HG03432 (cell line): ENCODE data around the gene PRSS50.
"Not testable (repeated sequence)": the region's sequence is repeated elsewhere in the genome, so short reads cannot be mapped to it uniquely, and the experiment has no call there.

Experiments
- ATAC-seq: cut with Tn5 transposase; IDR thresholded peaks from one replicate; pipeline ENCODE4 v1.9.1; 2021; ENCODE audit warnings: mild to moderate bottlenecking, moderate library complexity; ENCODE audit not compliant: unreplicated experiment

Gene PRSS50

DNA sequence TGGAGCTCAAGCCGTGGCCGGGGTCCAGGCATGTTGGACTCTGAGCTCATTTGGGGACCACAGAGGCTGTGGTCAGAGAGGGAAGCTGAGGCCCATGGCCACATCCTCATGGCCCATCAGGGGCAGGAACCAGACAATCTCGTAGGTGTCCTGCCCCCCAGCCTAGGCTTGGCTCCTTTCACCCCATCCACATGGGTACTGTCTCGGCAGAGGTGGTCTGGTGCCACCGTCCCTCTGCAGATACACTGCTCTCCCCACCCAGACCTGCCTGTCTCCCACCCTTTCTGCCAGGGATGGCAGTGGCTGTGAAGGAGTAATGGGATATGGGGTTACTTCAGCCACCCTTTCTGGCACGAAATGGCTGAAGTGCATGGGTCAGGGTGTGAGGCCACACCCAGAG lies 7.9 kb downstream of the PRSS50 start:
- ATAC-seq: no peak

DNA sequence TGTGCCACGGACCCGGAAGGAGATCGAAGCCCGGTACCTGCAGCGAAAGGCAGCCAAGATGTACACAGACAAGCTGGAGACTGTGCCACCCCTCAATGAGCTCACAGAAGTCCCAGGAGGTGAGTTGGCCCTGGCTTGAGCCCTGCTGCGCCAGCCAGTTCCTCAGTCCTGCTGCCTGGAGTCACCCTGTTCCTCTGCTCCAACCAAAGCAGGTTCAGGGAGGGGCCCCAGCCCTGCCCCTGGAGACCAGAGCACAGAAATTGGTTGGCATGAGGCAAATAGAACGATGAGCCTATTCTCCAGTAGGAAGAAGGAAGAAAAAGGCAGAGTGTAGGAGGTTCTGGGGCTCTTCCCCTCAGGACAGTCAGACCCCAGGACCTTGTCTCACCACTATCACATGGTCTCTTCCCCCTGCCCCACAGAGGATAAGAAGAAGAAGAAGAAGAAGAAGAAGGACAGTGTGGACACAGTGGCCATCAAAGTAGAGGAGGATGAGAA lies 8.5 kb downstream of the PRSS50 start:
- ATAC-seq: no peak

DNA sequence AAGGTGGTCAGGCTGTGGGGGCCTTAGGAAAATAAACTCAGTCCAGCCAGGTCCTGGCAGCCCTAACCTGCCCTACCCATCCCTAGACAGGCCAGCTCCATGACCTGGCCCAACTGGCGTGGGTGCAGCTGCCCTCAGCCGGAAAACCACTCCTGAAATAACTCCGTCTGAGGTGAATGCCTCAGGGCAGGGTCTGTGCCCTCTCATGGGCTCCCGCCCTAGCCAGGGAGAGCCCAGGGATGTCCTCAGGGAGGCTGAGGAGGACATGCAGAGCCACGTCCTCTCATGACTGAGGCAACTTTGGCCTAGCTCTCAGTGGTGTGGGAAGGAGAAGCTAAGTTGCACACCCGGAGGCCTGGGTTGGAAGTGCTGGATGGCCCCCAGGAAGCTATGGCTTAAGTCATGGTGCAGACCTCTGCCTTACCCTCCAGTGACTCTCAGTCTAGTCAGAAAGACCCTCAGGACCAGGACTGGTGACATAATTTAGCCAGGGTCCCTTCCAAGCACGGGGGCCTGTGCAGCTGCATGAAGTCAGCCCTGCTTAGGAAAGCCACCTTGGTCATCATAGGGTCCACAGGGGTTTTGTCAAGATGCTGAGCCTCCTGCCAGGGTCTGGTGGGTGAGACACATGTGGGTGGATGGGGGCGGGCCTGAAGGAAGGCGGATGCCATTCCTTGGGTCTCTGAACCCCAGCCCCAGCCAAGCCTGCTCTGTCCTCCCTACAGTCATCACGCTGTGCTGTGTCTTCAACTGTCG lies 9.1 kb downstream of the PRSS50 start:
- no peak for ATAC-seq

DNA sequence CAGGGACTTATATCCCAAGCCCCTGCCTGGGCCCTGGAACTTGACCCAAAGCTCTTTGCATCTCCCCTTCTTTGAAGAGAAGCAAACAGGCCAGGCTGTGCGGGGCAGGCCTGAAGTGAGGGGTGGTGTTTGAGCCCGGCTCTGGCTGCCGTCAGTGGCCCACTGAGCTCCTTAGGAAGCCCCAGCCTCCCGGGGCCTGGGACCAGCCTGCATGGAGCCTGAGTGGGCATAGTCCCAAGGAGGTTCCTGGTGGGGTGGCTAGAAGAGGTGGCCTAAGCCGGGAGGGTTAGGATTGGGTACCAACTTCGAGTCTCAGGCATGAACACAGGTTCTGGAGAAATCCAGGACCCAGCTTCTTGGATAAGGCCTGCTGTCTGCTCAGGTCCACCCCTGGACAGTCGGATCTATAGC lies 10.1 kb downstream of the PRSS50 start:
- ATAC-seq: no peak

DNA sequence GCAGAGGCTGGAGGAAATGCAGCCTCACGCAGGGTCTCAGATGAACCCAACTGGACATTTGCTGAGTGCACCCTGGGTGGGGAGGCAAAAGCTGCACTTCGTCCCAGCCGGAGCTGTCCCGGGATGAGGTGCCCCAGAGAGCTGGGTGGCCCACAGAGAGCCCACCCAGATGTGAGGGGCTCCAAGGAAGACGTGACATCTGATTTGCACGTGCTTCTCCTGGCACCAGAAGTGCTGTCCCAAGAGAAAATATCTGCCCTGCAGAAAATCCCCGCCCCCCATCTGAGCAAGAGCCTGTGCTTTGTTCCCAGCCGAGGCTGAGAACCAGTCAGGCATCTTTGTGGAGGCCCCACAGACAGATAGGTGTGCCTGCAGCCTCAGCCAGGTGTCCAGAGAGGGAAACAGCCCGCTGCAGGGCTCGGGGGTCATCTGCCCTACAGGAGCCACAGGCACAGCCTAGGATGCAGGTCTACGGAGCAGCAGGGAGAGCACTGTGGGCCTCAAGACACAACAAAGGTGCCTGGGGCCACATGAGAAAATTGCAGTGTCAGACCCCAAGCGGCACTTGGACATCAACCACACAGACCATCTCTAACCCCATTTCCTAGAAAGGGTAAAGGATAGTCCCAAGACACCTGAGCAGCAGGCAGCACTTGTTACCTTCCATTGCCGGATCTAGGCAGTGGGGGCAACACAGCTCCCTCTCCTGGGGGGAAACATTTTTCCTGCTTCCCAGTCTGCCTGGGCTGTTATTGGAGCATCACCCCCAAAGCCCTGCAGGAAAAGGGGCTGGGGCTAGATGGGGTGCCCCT lies 10.7 kb downstream of the PRSS50 start:
- no peak for ATAC-seq

DNA sequence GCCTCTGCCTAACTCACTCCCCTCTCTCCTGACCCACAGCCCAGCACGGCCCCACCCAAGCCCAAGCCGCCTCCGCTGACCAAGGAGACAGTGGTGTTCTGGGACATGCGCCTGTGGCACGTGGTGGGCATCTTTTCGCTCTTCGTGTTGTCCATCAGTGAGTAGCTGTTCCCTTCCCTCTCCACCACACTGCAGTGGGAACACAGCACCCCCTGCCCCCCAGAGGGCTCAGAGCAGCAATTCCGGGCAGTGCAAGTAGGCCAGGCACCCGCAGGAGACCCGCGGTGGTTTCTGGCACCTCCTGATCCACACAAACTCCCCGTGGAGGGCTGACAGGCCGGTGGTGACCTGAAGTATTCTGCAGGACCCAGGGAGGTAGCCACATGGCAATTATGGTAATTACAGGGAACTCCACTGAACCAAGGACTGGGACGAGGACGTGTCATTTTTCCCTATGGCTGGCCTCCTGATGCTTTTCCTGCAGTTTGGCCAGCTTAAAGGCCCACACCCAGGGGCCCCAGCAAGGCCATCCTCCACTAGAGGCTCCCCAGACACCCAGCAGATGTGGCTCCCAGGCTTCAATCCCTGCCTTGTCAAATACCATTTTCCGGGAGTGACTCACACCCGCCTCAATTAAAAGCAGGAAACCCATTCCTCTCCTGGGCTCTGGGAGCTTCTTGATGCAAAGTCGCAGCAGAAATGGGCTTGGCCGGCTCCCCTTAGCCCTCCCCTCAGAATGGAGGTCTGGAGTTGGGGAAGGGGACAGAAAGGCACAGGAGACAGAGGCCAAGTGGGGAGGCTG lies 11.7 kb downstream of the PRSS50 start:
- no peak for ATAC-seq

DNA sequence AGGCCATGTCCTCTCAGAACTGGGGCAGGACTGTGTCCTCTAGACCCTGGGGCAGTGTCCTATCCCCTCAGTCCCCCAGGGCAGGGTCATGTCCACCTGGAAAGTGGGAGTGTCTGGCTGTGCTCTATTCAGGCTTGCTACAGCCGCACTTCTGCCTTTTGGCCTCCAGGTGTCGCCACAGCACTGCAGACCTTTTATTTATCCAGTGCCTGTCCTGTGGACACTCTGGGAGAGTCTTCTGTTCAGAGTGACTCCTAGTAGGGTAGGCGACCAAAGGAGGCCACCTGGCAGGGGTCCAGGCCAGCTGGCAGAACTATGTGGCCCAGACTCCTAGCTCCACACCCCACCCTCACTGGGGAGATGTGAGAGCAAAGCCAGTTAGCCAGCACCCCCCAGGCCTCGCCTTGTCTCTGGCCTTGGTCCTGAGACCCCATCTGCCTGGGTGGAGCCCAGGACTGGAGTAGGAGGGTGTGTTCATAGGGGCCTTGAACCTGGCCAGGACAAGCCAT lies 12.6 kb downstream of the PRSS50 start:
- peak; percentile 65 for ATAC-seq

DNA sequence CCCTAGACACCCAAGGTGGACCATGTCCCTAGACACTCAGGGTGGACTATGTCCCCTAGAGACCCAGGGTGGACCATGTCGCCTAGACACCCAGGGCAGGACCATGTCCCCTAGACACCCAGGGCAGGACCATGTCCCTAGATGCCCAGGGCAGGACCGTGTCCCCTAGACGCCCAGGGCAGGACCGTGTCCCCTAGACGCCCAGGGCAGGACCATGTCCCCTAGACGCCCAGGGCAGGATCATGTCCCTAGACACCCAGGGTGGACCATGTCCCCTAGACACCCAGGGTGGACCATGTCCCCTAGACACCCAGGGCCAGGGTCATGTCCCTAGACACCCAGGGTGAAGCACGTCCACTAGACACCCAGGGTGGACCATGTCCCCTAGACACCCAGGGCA lies 13.3 kb downstream of the PRSS50 start:
- ATAC-seq: not testable (repeated sequence)

DNA sequence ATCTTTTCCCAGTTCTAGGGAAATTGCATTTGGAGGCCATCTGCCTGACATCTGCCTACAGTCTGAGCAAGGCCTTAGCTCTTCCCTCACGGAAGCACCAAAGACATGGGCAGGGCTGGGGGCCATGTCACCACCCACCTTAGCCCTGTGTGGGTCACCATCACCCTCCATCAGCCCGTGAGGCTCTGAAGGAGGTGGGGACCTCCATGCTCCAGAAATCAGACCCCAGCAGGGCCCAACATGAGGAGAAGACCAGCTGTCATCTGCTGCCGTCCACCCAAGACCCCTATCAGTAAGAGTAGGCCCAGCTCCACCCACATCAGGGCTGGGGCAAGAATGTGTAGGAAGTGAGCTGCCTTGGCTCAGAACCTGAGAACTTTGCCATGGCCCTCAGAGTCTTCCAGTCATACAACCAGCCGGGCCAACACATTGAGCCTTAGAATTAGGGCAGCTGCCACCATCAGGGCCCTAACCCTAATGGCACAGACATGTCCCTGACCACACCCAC lies 14.6 kb downstream of the PRSS50 start:
- ATAC-seq: no peak

DNA sequence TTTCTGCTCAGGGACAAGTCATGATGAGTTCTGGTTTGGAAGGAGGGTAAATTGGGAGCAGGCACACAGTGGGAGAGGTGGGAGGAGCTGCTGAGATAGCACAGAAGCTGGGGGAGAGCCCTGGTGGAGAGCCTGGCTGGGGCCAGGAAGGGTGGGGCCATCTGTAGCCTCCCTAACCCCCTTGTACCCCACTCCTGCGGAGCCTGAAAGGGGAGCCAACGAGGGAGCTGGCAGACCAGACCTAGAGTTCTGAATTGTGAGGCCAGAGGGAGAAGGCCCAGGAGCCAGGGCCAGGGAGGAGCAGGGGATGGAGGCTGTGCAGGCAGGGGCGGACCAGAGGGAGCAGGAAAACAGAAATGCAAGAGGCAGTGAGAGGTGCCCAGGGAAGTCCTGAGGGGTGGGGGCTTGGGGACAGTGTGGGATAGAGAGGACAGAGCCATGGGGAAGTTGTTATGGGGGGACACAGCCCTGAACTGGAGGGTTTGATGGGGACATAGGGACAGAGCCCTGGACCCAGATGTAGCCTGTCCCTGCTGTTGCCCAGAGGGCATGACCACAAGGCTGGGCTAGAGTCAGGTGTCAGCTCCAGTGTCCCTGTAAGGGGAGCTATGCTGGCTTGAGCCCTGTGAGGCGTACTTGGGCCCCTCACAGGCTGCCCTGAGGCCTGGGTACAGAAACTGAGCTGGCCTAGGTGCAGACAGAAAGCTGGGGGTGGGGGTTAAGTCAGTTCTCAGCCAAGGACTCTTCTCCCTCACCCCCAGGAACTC lies 15.2 kb downstream of the PRSS50 start:
- ATAC-seq: no peak

DNA sequence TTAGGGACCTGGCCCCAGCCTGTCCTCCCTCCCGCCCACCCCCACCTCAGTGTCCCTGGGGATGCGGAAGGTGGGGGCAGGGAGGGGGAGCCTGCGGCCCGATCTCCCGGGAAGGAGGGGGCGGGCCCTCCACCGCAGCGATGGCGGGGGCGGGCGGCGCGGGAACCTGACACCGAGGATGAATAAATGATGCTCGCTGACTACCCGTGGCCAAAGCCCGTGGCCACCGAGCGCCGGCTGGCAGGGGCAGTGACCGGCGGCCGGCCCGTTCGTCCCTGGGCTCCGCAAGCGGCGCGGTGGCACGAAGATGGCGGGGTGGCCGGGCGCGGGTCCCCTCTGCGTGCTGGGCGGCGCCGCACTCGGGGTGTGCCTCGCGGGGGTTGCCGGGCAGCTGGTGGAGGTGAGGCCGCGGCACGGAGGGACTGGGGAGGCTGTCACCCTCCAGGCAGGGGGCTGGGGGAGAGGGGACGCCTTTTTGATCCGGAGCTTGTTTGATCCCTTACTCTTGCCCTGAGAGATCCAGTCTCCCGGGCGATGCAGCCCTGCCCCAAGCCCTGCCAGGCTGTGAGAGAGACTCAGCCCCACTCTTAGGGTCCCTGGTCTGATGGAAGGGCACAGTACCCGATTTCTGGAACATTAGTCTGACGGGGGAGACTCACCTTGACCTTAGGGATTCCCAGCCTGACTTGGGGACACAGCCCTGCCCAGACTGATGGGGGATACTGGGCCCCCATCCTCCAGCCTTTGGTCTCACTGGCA lies 16.3 kb downstream of the PRSS50 start, which contains the start of gene TMIE:
TSS of gene TMIE (plus strand) at position 212 of the 759 bp plus-strand sequence. CDS start at position 308, 96 bp downstream.
- ATAC-seq: no peak

DNA sequence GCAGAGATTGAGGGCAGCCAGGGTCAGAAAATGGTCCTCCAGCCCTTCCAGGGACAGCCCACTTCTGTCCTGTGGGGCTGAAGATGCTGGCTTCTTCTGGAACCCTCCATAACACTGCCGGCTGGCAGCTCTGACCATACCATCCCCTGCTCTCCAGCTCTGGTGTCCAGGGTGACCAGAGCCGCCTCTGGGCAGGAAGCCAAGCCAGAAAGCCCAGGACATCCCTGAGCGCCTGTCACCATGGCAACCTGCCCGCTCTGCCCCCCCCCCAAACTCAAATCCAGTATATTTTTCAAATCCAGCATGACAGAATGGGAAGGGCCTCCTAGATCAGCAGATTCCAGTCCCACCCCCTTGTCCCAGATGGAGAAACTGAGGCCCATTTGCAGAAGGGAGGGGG lies 16.9 kb downstream of the PRSS50 start:
- no peak for ATAC-seq

DNA sequence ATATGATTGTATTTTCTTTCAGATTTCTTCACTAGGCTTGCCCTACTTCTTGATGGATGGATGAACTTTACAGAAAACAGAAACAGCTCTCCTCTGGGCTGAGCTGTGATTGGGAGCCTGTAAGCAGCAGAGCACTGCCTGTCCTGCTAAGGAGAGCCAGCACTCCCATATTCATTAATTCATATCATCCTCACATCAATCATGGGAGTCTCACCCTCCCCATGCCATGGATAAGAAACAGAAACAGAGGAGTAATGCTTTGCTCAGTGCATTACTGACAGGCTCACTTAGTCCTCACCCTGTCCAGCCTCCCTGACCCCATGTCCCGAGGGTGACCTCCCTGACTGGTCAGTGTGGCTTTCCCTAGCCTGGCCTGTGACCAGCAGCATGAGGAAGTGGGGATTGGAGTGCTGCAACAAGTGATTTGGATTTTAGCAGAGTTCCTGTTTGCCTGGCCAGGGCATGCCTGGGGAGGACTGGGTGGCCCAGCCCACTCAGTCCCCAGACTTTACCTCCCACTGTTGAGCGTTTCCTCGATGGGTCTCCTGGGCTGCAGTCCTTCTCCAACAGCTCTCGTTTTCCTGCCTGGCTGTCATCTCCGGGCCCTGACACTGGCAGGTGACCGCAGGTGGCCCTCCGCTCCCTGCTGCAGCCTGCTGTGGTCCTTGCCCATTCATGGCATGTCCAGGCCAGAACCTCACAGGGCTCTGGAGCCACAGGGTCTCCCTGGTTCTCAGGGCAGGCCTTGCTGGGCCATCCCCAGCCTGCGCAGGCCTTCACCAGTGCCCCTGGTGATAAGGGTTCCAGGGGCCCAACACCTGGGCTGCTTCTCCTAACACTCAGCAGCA lies 17.8 kb downstream of the PRSS50 start:
- ATAC-seq: no peak

DNA sequence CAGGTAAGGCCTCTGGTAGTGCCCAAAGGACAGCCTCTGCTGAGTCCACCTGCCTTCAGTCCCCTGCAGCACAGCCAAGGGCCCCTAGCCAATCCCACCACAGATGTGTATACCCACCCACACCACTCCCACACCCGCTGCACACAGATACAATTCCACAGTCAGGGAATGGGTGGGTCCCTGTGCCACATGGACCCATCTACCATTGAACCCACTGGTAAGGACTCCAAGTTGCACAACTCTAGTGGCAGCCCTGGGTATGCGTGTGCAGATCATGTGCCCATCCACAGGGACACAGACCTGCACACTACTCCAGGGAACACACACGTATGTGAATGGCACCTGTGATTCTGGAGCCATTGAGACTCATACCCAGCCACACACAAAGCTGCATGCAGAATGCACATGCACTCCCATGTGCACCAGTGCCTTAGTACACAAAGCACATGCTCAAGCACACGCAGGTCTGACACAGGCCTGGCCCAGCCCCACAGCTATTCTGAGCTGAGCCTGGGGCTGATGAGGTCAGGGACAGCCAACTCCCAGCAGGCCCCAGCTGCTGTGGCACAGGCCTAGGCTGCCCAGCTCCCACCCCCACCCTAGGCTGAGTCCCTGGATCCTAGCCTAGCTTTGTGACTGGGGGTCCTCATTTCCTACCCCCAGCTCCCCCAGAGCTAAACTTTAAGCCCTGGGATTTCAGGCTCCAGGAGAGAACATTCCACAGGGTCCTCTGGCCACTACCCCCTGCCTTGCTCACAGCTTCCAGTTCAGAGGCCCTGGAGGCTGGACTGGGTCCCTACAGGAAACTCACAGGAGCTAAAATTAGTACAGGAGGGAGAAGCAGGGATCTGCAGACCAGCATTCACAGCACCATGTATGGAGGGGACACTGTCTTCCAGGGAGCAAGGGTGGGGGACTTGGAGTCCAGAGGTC lies 21.4 kb downstream of the PRSS50 start:
- no peak for ATAC-seq

DNA sequence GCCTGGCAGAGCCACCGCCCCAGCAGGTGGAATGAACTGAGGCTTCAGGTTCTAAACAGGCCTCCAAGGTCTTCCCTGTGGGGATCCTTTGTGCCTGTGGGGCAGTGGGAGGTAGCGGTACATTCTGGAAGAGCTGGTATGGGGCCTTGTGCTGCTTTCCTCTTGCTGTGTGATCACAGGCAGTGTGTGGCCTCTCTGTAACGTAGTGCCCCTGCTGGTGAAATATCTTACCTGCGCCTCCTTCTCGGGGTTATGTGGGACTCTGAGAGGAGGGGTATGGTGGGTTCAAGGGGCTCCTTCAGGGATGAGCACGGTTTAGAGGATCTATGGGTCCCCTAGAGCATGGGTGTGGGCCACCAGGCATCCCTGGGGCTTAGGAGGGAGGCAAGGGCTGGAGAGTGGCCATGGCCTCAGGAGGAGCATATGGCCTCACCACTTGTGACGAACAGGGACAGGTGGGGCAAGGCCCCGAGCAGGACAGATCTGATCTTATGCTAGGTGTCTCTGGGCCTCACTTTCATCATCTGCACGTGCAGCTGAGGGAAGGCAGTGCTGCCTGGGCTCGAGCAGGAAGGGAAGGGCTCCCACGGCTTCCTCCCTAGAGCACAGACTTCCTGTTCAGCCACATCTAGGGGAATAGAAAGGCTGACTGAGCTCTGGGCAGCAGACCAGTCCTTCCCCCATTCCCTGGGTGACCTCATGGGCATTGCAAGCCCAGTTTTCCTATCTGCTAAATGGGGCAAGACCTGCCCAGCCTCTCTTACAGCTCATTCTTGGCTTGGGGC lies 22.3 kb downstream of the PRSS50 start:
- ATAC-seq: no peak

DNA sequence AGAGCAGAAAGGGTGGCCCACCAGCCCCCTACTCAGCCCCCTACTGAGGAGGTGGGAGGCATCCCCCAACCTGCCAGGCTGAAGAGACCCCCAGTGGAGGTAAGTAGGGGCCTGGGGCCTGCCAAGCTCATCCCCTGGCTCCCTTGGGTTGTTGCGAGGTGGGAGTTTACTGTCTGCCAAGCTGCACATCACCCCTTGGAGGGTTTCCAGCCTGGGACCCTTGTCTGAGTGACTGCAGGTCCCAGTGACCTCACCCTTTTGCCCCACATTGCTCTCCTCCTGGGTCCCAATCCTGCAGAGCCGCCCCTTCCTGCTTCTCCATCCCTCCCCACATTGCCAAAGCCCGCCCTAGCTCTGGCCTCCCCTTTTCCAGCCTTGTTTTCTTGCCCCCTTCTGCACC lies 23.1 kb downstream of the PRSS50 start:
- no peak for ATAC-seq

DNA sequence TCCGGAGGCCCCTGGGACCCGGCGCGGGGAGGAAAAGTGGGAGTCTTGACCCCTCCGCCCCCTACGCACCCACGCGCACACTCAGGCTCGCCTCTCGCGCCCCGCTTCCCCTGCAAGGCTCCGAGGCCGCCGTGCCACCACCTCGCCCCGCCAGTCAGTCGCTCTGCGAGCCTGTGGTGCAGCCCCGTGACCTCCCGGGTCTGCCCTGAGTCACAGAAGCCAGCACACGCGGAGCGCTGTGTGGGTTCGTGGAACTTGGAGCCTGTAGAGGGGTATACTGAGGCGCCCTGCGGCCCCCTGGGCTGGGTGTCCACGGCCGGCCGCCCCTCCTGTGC lies 23.8 kb downstream of the PRSS50 start:
- no peak for ATAC-seq
